ENCODE results near the gene DUSP3.

DUSP3 gene

DNA sequence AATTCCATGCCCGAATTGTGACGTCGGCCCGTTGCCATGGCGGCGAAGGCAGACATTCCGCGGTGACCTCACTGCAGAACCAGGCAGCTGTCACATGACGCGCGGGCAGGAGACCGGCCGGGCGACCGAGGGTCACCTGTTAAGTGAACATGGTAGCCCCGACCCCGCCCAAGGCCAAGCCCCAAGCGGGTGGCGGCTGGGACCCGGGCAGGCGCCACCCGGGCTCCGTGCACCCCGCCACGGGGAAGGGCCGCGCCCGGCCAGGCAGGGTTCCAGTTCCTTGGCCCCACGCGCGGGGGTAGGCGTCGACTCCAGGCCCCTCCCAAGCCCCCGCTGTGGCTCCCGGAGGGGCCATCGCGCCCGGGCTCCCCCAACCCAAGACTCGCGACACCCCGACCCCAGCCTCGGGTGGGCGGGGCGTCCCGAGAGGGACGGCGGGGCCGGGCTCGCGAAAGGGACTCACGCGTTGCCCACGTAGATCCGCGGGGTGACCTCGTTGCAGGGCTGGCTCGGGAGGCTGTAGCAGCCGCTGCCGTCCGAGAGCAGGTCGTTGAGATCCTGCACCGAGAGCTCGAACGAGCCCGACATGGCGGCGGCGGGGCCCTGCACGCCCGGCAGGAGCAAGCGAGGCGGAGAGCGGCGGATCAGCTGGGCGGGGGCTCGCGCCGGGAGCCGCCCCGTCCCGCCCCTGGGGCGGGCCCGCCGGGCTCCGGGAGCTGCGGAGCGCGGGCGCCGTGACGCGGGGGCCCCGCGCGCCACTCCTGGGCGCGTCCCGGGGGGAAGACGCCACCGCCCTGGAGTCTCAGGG, at the start of gene DUSP3:
TSS of gene DUSP3 (minus strand) at position 641 of the 808 bp plus-strand sequence. CDS start at position 588, 53 bp downstream.
- peak; percentile 49 to 91 (median 82) for DNase-seq

GRCh38 chr17:43827596-43827995, 48.8 kb upstream of the DUSP3 start:
- peak in 1 of 14 donors; percentile 21 for DNase-seq

- no peak for DNase-seq
Observed at GRCh38 chr17:43826206-43826605, 47.4 kb upstream of the DUSP3 start.

DNA sequence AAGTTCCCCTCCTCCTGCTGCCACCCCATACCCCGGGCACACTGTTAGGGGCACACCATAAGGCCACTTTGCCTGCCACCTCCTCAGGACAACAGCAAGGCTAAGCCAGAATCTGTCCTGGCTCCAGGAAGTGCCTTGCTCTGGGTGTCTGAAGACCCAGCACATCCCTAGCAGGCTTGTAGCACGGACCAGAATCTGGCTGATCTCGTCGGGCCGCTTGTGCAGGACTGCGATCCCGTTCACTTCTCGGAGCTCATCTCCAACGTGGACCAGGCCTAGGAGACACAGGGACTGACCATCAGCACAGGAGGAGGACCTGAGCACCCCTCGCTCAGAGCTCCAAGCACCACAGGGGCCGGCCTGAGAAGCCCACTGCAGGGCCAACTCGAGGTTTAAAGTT, 46.8 kb upstream of the DUSP3 start:
- no peak for DNase-seq

- DNase-seq, result peak in 1 of 14 donors; percentile 31
Observed at GRCh38 chr17:43823350-43824084, 44.7 kb upstream of the DUSP3 start.

- DNase-seq, result no peak
Observed at GRCh38 chr17:43822570-43823190, 43.9 kb upstream of the DUSP3 start.

- no peak for DNase-seq
Observed at GRCh38 chr17:43820759-43821158, 42.0 kb upstream of the DUSP3 start.

DNA sequence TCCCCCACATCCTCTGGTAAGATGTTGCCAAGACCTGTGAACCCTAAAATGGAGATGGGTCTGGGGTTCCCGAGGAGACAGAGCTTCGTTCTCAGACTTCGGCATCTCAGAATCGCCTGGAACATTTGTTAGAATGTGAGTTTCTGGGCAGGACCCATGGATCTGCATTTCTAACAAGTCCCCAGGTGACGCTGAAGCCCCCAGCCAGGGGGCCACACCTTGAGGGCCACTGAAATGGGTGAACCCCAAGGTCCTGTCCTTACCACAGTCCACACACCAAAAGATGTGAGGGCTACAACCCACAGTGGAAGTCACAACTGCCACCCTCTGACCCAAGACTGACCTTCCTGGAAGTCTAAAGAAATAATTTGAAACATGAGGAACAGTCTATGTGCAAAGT, 40.2 kb upstream of the DUSP3 start:
- DNase-seq, result no peak

- DNase-seq, result no peak
Observed at GRCh38 chr17:43817826-43818225, 39.0 kb upstream of the DUSP3 start.

GRCh38 chr17:43816336-43817320, 37.9 kb upstream of the DUSP3 start:
- peak in 2 of 14 donors; percentile 34 to 84 for DNase-seq

GRCh38 chr17:43814714-43815113, 35.9 kb upstream of the DUSP3 start:
- no peak for DNase-seq

DNA sequence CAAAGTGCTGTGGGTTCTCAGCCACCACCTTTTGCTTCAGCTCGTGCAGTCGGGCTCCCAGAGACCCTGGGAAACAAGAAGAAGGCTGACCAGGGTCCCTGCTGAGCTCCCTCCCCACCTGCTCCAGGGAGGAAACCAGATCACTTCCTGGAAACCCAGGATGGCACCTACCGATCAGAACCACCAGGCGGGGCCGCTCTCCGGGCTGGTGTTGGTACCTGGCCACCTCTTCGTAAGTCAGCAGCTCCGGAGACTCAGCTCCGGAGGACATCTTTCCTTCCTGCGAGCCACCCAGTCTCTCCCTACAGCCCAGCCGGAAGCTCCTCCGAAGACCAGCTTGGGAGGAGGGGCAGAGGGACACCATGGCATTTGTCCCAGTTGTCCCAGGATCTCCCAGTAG, 35.2 kb upstream of the DUSP3 start:
- no peak for DNase-seq

DNA sequence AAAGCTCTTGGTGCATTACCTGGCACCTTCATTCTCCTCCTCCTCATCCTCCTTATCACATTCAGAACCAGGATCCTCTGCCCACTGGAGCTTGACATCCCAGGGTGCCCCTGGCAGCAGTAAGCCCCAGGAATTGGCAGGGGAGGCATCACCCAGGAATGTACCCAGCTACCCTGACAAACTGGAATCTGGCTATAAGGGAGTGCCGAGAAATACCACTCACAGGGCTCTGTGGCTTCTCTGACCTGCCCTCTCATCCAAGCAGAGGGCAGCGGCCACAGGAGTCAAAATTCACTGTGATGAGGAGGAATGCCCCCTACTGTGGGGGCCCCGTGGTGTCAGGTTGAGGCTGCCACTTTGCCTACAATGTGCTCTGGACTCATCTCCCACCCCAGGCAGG, 34.6 kb upstream of the DUSP3 start:
- DNase-seq, result no peak

GRCh38 chr17:43812396-43813265, 33.9 kb upstream of the DUSP3 start:
- DNase-seq, result no peak

DNA sequence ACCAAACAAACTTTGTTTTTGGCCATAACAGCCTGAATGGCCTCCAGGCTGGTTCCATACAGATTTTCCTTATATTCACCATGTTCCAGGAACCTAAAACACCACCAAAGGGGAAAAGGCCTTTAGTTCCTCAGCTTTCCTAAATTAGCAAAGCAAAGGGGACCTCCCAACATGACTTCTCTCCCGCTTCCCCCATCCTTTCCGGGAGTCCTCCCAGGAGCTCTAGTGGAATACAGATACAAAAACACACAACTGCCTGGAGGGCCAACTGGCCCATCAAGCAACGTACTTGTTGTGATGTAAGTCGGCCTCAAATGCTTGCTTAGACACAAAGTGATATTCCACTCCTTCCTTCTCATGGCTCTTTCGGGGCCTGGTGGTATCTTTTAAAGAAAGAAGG, 32.0 kb upstream of the DUSP3 start:
- DNase-seq, result no peak

DNA sequence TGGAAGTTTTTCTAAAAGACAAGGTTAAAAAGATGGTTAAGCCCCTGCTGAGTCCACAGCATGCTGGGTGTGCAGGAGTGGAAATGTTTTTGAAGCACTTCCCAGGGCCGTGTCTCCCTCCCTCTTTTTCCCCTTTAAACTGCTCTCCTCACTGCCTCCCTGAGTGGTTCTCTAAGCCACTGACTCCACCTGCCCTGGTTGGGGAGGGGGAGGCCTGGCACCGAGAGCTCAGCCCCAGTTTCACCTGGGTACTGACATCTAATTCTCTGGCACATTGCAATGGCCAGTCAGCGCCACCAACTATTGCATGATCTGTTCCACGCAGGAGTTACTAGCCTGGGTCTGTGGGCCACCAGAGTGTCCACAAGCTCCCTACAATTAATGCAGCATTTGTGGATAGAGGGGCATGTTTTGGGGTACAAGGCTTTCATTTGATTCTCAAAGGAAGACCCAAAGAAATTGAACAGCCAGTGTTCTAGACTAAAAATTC, 31.5 kb upstream of the DUSP3 start:
- DNase-seq, result no peak

DNA sequence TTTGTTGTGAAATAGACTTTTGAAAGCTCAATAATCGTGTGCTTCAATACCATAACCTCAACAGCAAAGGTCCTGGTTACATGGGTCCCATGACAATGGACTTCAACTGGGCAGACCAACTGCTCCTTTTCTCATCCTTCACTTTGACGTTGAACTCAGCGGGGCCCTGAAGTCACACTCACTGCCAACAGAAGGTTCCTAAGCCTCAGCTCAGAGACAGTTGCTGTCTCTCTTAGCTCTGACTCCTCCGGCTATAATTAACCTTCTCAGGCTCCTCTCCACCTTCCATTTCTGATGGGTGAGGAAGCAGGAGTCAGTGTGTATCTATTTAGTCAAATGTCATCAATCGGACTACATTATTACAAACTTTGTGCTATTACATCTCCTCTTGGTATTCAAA, 30.3 kb upstream of the DUSP3 start:
- DNase-seq, result no peak

GRCh38 chr17:43808076-43808475, 29.3 kb upstream of the DUSP3 start:
- no peak for DNase-seq

DNA sequence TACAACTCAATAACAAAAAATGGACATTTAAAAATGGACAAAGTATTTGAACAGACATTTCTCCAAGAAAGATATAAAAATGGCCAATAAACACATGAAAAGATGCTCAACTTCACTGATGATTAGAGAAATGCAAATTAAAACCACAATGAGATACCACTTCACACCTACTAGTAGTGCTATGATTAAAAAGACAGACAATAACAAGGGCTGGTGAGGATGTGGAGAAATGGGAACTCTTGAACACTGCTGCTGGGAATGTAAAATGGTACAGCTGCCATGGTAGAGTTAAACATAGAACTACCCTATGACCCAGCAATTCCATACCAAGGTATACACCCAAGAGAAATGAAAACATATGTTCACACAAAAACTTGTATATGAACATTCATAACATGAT, 26.3 kb upstream of the DUSP3 start:
- DNase-seq, result no peak

GRCh38 chr17:43803758-43804157, 25.0 kb upstream of the DUSP3 start:
- no peak for DNase-seq

GRCh38 chr17:43801844-43802243, 23.1 kb upstream of the DUSP3 start:
- no peak for DNase-seq
